CD4-positive, alpha-beta T cell treated with Interleukin-10 for 1 hour (primary cell): ENCODE results near the gene HIBADH.

Experiments
- DNase-seq: peaks from one replicate; pipeline ENCODE4 v3.0.0-alpha.2; 2020

The HIBADH gene

DNA sequence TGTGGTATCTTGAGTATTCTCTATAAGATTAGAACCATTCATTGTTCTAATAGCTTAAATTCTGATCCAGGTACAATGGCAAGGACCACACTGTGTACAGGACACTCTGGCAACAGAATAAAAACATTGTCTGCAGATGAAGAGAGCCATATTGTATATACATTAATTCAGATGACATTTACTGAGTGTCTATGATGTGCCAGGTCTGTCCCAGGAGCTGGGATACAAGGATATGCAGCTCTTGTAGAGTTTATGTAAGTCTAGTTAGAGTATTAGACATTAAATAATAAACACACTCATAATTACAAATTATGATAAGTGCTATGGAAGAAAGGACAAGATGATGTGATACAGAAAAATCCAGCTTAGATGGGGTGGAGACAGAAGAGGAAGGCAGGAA, 184.1 kb downstream of the HIBADH start:
- DNase-seq: no peak

DNA sequence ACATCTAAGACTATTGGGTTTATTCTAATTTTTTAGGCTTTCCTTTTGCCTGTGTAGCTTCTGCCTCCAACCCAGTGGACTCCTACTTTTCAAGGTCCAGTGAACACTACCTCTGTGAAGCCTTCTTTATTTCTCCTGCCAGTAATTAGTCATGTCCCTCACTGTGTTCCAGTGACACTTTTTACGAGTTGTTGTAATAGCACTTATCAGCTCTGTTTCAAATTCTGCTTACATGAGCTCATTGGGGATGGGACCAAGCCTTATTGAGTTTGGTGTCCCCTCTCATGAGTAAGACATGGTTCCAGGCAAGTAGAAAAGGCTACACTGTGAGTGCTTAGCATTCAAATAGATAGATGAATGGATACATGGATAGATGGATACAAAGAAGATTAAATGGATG, 184.6 kb downstream of the HIBADH start:
- no peak for DNase-seq

- DNase-seq: no peak
Measured at GRCh38 chr7:27476493-27476892, 186.2 kb downstream of the HIBADH start.
